HCT116 (cell line): ENCODE measurements around the gene SLC2A5. TPM values are rescaled to one million over a fixed set of nuclear protein-coding genes. Genes with fewer than 3 reads are reported as not detected.

Experiments
- ATAC-seq: fragments of 200-7000 bp; cut with Tn5 transposase; 2 replicates; pipeline ENCODE4 v1.9.1; 2020; ENCODE audit warnings: mild to moderate bottlenecking, moderate library complexity
- BruUV-seq: library from RNA; stranded (reverse); fragments of 400-500 nt; replicated peaks from 2 replicates; lab custom pipeline; 2021; lab: Mats Ljungman, UMichigan
- CTCF ChIA-PET: fragments of 300-600 bp; sonication (Branson Sonifier 250); formaldehyde crosslinking; loops from one replicate; lab custom pipeline; 2021; ENCODE audit warnings: antibody characterized with exemption; lab: Charles Lee
- POLR2A ChIA-PET: fragments of 300-600, 350-600 bp; sonication (Branson Sonifier 250); formaldehyde crosslinking; loops from one replicate; lab custom pipeline; 2021; ENCODE audit warnings: antibody characterized with exemption; lab: Charles Lee
- RAD21 ChIA-PET, 2 experiments: fragments of 300-600 bp; sonication (Branson Sonifier 250); formaldehyde crosslinking; loops; one replicate each; lab custom pipeline; 2023; ENCODE audit warnings: low total read pairs in 2 of 2; ENCODE audit not compliant: uncharacterized antibody in 2 of 2, unreplicated experiment in 2 of 2, low non-redundant PET in 1 of 2; lab: Charles Lee
- DNase-seq: peaks from one replicate; pipeline ENCODE4 v3.0.0-alpha.2; 2010; ENCODE audit warnings: low read depth, low spot score
- H2AFZ ChIP-seq: fragments of 200-600 bp; shearing (Covaris generic), sonication (generic); 2 replicates; pipeline ENCODE4 v1.6.1; 2017; ENCODE audit warnings: low read depth, mixed run types, mixed read lengths, antibody characterized with exemption, low read length; ENCODE audit not compliant: poor library complexity, severe bottlenecking
- H3K27ac ChIP-seq: 2 replicates; pipeline ENCODE4 v1.5.1; 2012; ENCODE audit warnings: low read depth, low read length
- H3K27me3 ChIP-seq: fragments of 200-600 bp; sonication (generic); 2 replicates; pipeline ENCODE4 v1.6.1; 2016; ENCODE audit warnings: mixed run types, low read length, mixed read lengths; ENCODE audit not compliant: insufficient read depth
- H3K36me3 ChIP-seq, 2 experiments: fragments of 200-500 bp in 1 of 2; fragments of 200-600 bp in 1 of 2; sonication (Bioruptor generic) in 1 of 2; sonication (generic) in 1 of 2; 2 replicates each; pipeline versions ENCODE4 v1.5.1 to v1.6.1; 2014 to 2016; ENCODE audit warnings: low read length in 2 of 2, inconsistent platforms in 1 of 2, mixed read lengths in 1 of 2, mixed run types in 1 of 2; ENCODE audit not compliant: insufficient read depth in 2 of 2, control insufficient read depth in 1 of 2
- H3K4me1 ChIP-seq, 2 experiments: fragments of 200-600 bp in 1 of 2; sonication (generic) in 1 of 2; 2 replicates each; pipeline versions ENCODE4 v1.5.1 to v1.6.1; 2012 to 2017; ENCODE audit warnings: low read length in 2 of 2, inconsistent platforms in 1 of 2, mild to moderate bottlenecking in 1 of 2, mixed read lengths in 1 of 2, mixed run types in 1 of 2, moderate library complexity in 1 of 2; ENCODE audit not compliant: insufficient read depth in 2 of 2, control insufficient read depth in 1 of 2
- H3K4me2 ChIP-seq: fragments of 200-600 bp; sonication (generic); 2 replicates; pipeline ENCODE4 v1.6.1; 2017; ENCODE audit warnings: mixed run types, low read length, mixed read lengths
- H3K4me3 ChIP-seq, 2 experiments: fragments of 200-600 bp in 1 of 2; sonication (generic) in 1 of 2; replicated peaks in 1 of 2; 2 replicates each; pipeline ENCODE4 v1.5.1; 2011 to 2016; ENCODE audit warnings: low read length in 2 of 2, control low read depth in 1 of 2, low read depth in 1 of 2, mild to moderate bottlenecking in 1 of 2, mixed read lengths in 1 of 2, mixed run types in 1 of 2
- H3K79me2 ChIP-seq: fragments of 200-600 bp; sonication (generic); 2 replicates; pipeline ENCODE4 v1.6.1; 2017; ENCODE audit warnings: mild to moderate bottlenecking, mixed run types, low read length, moderate library complexity, mixed read lengths; ENCODE audit not compliant: insufficient read depth
- H3K9ac ChIP-seq: fragments of 200-600 bp; sonication (generic); 2 replicates; pipeline ENCODE4 v1.6.1; 2016; ENCODE audit warnings: low read length, mixed read lengths
- H3K9me2 ChIP-seq: fragments of 200-600 bp; sonication (generic), shearing (Covaris generic); 2 replicates; pipeline ENCODE4 v1.6.1; 2017; ENCODE audit warnings: mixed run types, mild to moderate bottlenecking, moderate library complexity; ENCODE audit not compliant: insufficient read depth
- H3K9me3 ChIP-seq, 2 experiments: fragments of 200-500 bp in 1 of 2; fragments of 200-600 bp in 1 of 2; sonication (Bioruptor generic) in 1 of 2; sonication (generic) in 1 of 2; 2 replicates each; pipeline ENCODE4 v1.6.1; 2014 to 2017; ENCODE audit warnings: low read length in 2 of 2, mixed read lengths in 2 of 2, inconsistent platforms in 1 of 2, low read depth in 1 of 2, mild to moderate bottlenecking in 1 of 2, mixed run types in 1 of 2, moderate library complexity in 1 of 2; ENCODE audit not compliant: control insufficient read depth in 1 of 2, insufficient read depth in 1 of 2
- H4K20me1 ChIP-seq: fragments of 200-600 bp; sonication (generic), shearing (Covaris generic); 2 replicates; pipeline ENCODE4 v1.6.1; 2017; ENCODE audit warnings: mixed run types, mild to moderate bottlenecking, moderate library complexity; ENCODE audit not compliant: insufficient read depth
- CBX3 ChIP-seq: IDR thresholded peaks from 2 replicates; pipeline ENCODE4 v1.6.1; 2012; ENCODE audit warnings: low read depth
- CEBPB ChIP-seq: IDR thresholded peaks from 2 replicates; pipeline ENCODE4 v1.6.1; 2012; ENCODE audit warnings: low read depth
- ELF1 ChIP-seq: IDR thresholded peaks from 2 replicates; pipeline ENCODE4 v1.6.1; 2012; ENCODE audit warnings: low read depth, borderline replicate concordance
- EZH2 ChIP-seq: fragments of 200-600 bp; sonication (generic); IDR thresholded peaks from 2 replicates; pipeline ENCODE4 v1.6.1; 2017; ENCODE audit warnings: antibody characterized with exemption, mixed run types
- EZH2phosphoT487 ChIP-seq: fragments of 200-600 bp; IDR thresholded peaks from 2 replicates; pipeline ENCODE4 v1.6.1; 2018; ENCODE audit warnings: antibody characterized with exemption, borderline replicate concordance
- FOSL1 ChIP-seq: IDR thresholded peaks from 2 replicates; pipeline ENCODE4 v1.6.1; 2012; ENCODE audit warnings: low read depth
- JUND ChIP-seq: IDR thresholded peaks from 2 replicates; pipeline ENCODE4 v1.6.1; 2012
- POLR2AphosphoS5 ChIP-seq: IDR thresholded peaks from 2 replicates; pipeline ENCODE4 v1.6.1; 2011; ENCODE audit warnings: mild to moderate bottlenecking, low read depth, low read length, moderate library complexity
- RAD21 ChIP-seq: IDR thresholded peaks from 2 replicates; pipeline ENCODE4 v1.6.1; 2012; ENCODE audit warnings: low read depth, mild to moderate bottlenecking
- SIN3A ChIP-seq: IDR thresholded peaks from 2 replicates; pipeline ENCODE4 v1.6.1; 2012; ENCODE audit warnings: low read depth
- SP1 ChIP-seq: IDR thresholded peaks from 2 replicates; pipeline ENCODE4 v1.6.1; 2012; ENCODE audit warnings: low read depth
- SRF ChIP-seq: IDR thresholded peaks from 2 replicates; pipeline ENCODE4 v1.6.1; 2012; ENCODE audit warnings: low read depth
- TCF7L2 ChIP-seq: IDR thresholded peaks from 2 replicates; pipeline ENCODE4 v1.7.0; 2011; ENCODE audit warnings: borderline replicate concordance, inconsistent platforms; ENCODE audit not compliant: insufficient read depth, insufficient read length; ENCODE audit errors: extremely low read depth
- YY1 ChIP-seq: IDR thresholded peaks from 2 replicates; pipeline ENCODE4 v1.6.1; 2011; ENCODE audit warnings: low read length, low read depth, moderate library complexity, mild to moderate bottlenecking; ENCODE audit not compliant: insufficient replicate concordance; ENCODE audit errors: extremely low read depth
- ZFX ChIP-seq: fragments of 450-650 bp; IDR thresholded peaks from 2 replicates; pipeline ENCODE4 v1.6.1; 2017
- ZNF274 ChIP-seq: fragments of 200-500 bp; sonication (Bioruptor generic); IDR thresholded peaks from 2 replicates; pipeline ENCODE4 v1.6.1; 2014; ENCODE audit warnings: mild to moderate bottlenecking, low read depth, low read length, inconsistent platforms
- intact Hi-C: fragments of 100-400 bp; cut with micrococcal nuclease; formaldehyde crosslinking; loops from 2 replicates; pipeline ENCODE4 v1.10.0; 2022
- total RNA-seq: library from RNA; stranded (reverse); gene quantifications from one replicate; pipeline ENCODE4 v1.2.1, GENCODE V29; 2021; ENCODE audit not compliant: unreplicated experiment
- TF ChIP-seq, protein P1 (sequence below), 3 experiments: fragments of 200-600 bp in 1 of 3; sonication (generic) in 1 of 3; IDR thresholded peaks in 2 of 3; conservative IDR thresholded peaks in 1 of 3; 2 replicates each; pipeline ENCODE4 v1.5.1; 2012 to 2017; ENCODE audit warnings: low read depth in 2 of 3, low read length in 2 of 3, antibody characterized with exemption in 1 of 3, borderline replicate concordance in 1 of 3, control low read depth in 1 of 3, mild to moderate bottlenecking in 1 of 3, mixed read lengths in 1 of 3, mixed run types in 1 of 3, moderate library complexity in 1 of 3; ENCODE audit not compliant: insufficient read depth in 1 of 3
- TF ChIP-seq, protein P2 (sequence below): IDR thresholded peaks from 2 replicates; pipeline ENCODE4 v1.6.1; 2011; ENCODE audit warnings: mild to moderate bottlenecking, low read length, moderate library complexity; ENCODE audit not compliant: insufficient replicate concordance; ENCODE audit errors: extremely low read depth
- TF ChIP-seq, protein P3 (sequence below): IDR thresholded peaks from 2 replicates; pipeline ENCODE4 v1.6.1; 2012; ENCODE audit warnings: low read depth
- TF ChIP-seq, protein P4 (sequence below): IDR thresholded peaks from 2 replicates; pipeline ENCODE4 v1.6.1; 2012

SLC2A5 gene
- total RNA-seq, 1 experiment from 2014 or later: not detected

DNA sequence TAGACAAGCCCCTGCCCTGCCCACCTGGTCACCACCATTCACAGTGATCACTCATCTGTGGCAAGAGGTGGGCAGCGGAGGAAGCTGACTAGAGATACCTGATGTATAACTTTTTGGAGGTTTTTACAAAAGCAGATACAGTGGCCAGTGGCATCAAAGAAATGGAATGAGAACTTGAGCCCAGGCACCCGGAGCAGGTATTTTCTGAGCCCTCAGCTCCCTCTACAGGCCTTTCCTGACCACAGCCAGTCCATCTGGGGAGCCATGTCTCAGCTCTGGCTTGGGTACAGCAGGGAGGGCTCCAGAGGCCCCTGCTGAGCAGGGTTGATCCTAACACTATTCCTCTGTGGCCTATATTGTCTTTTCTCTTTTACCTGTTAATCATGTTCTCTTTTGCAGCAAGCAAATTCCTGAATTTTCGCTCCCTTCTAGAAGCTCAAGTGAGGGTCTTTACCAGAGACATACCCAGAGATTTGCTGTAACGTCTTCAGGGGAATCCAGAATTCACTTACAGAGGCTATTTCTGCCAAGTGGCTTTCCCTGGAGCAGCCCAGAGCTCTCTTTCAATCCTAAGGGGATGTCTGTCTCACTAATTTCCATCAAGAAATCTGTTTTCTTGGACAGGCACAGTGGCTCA, 32.2 kb upstream of the SLC2A5 start:
- no peak overlapping the region for H2AFZ ChIP-seq
- no peaks in the 10 kb centered on the region for H3K79me2 ChIP-seq
- H3K4me3 ChIP-seq: no peak overlapping the region
- RAD21 ChIA-PET: interaction anchor here (0.9 to 2.8 kb wide), 2 partner anchors 97 kb away, joined by 4 to 10 read pairs; no protein-coding TSS in a partner anchor
- H3K4me1 ChIP-seq: no peaks in the 10 kb centered on the region
- H3K9ac ChIP-seq: no peak overlapping the region
- POLR2A ChIA-PET: interaction anchor here (1.5 kb wide), 1 partner anchor 92 kb away, joined by 7 read pairs; no protein-coding TSS in a partner anchor
- peak; percentile 19 for DNase-seq
- intact Hi-C loops: loop anchor here (1.0 to 5.0 kb wide), 2 partner anchors 89 to 183 kb away; no protein-coding TSS in a partner anchor
- H3K9me2 ChIP-seq: no peaks in the 10 kb centered on the region
- BruUV-seq: no TSS peak
- H4K20me1 ChIP-seq: no peaks in the 10 kb centered on the region
- no peaks in the 10 kb centered on the region for H3K27me3 ChIP-seq
- peak; percentile 96 for ATAC-seq
- no peaks in the 10 kb centered on the region for H3K9me3 ChIP-seq
- H3K27ac ChIP-seq: no peak overlapping the region
- no peak overlapping the region for H3K4me2 ChIP-seq
- peaks cover 0 to 3% of the 10 kb centered on the region in 2 experiments; a peak in 2 of 4 replicates for H3K36me3 ChIP-seq
- CTCF ChIA-PET: interaction anchor here (1.0 to 2.2 kb wide), 12 partner anchors 9 to 183 kb away, joined by 3 to 22 read pairs (median 6); no protein-coding TSS in a partner anchor
- TF ChIP-seq, protein P1, sequence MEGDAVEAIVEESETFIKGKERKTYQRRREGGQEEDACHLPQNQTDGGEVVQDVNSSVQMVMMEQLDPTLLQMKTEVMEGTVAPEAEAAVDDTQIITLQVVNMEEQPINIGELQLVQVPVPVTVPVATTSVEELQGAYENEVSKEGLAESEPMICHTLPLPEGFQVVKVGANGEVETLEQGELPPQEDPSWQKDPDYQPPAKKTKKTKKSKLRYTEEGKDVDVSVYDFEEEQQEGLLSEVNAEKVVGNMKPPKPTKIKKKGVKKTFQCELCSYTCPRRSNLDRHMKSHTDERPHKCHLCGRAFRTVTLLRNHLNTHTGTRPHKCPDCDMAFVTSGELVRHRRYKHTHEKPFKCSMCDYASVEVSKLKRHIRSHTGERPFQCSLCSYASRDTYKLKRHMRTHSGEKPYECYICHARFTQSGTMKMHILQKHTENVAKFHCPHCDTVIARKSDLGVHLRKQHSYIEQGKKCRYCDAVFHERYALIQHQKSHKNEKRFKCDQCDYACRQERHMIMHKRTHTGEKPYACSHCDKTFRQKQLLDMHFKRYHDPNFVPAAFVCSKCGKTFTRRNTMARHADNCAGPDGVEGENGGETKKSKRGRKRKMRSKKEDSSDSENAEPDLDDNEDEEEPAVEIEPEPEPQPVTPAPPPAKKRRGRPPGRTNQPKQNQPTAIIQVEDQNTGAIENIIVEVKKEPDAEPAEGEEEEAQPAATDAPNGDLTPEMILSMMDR (IDR thresholded peaks at IDR 0.05 in 2 of 3, conservative IDR thresholded peaks at IDR 0.05 in 1 of 3; ENCODE audit: borderline replicate concordance in 1 of 3, insufficient read depth in 1 of 3, low read depth in 2 of 3, low read length in 2 of 3): peak; percentile 67 to 80 (median 70); a peak in 5 of 6 replicates
- TF ChIP-seq YY1 (peak; percentile 33), FOSL1 (no peak), ELF1 (no peak), CBX3 (no peak), EZH2phosphoT487 (no peak), POLR2AphosphoS5 (no peak), ZFX (no peak), SIN3A (no peak), TCF7L2 (no peak), ZNF274 (no peak), SP1 (no peak), RAD21 (peak; percentile 86), EZH2 (no peak), JUND (no peak), CEBPB (no peak), SRF (no peak)
- TF ChIP-seq, protein P2, sequence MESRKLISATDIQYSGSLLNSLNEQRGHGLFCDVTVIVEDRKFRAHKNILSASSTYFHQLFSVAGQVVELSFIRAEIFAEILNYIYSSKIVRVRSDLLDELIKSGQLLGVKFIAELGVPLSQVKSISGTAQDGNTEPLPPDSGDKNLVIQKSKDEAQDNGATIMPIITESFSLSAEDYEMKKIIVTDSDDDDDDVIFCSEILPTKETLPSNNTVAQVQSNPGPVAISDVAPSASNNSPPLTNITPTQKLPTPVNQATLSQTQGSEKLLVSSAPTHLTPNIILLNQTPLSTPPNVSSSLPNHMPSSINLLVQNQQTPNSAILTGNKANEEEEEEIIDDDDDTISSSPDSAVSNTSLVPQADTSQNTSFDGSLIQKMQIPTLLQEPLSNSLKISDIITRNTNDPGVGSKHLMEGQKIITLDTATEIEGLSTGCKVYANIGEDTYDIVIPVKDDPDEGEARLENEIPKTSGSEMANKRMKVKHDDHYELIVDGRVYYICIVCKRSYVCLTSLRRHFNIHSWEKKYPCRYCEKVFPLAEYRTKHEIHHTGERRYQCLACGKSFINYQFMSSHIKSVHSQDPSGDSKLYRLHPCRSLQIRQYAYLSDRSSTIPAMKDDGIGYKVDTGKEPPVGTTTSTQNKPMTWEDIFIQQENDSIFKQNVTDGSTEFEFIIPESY: no peak
- TF ChIP-seq, protein P3, sequence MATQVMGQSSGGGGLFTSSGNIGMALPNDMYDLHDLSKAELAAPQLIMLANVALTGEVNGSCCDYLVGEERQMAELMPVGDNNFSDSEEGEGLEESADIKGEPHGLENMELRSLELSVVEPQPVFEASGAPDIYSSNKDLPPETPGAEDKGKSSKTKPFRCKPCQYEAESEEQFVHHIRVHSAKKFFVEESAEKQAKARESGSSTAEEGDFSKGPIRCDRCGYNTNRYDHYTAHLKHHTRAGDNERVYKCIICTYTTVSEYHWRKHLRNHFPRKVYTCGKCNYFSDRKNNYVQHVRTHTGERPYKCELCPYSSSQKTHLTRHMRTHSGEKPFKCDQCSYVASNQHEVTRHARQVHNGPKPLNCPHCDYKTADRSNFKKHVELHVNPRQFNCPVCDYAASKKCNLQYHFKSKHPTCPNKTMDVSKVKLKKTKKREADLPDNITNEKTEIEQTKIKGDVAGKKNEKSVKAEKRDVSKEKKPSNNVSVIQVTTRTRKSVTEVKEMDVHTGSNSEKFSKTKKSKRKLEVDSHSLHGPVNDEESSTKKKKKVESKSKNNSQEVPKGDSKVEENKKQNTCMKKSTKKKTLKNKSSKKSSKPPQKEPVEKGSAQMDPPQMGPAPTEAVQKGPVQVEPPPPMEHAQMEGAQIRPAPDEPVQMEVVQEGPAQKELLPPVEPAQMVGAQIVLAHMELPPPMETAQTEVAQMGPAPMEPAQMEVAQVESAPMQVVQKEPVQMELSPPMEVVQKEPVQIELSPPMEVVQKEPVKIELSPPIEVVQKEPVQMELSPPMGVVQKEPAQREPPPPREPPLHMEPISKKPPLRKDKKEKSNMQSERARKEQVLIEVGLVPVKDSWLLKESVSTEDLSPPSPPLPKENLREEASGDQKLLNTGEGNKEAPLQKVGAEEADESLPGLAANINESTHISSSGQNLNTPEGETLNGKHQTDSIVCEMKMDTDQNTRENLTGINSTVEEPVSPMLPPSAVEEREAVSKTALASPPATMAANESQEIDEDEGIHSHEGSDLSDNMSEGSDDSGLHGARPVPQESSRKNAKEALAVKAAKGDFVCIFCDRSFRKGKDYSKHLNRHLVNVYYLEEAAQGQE: no peak
- TF ChIP-seq, protein P4, sequence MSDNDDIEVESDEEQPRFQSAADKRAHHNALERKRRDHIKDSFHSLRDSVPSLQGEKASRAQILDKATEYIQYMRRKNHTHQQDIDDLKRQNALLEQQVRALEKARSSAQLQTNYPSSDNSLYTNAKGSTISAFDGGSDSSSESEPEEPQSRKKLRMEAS: no peak
